HepG2 (cell line): ENCODE measurements around the gene ETV5. TPM values are rescaled to one million over a fixed set of nuclear protein-coding genes. Genes with fewer than 3 reads are reported as not detected.

Experiments used
- CAMTA2 ChIP-seq: sonication (generic); formaldehyde crosslinking; IDR thresholded peaks from 2 replicates; pipeline ENCODE4 v1.4.0; 2020; ENCODE audit warnings: mild to moderate bottlenecking, missing genetic modification reagents, borderline replicate concordance
- HNRNPH1 ChIP-seq: fragments of 200-400 bp; formaldehyde crosslinking; optimal IDR thresholded peaks from 2 replicates; pipeline ENCODE3; 2017; ENCODE audit warnings: mild to moderate bottlenecking, low read depth, low read length
- SKI ChIP-seq: fragments of 450-650 bp; IDR thresholded peaks from one replicate; pipeline ENCODE4 v1.6.1; 2018; ENCODE audit warnings: mild to moderate bottlenecking; ENCODE audit not compliant: partially characterized antibody
- TAF1 ChIP-seq: sonication (generic); formaldehyde crosslinking; IDR thresholded peaks from 2 replicates; pipeline ENCODE4 v1.4.0; 2020; ENCODE audit warnings: missing genetic modification reagents
- ZFY ChIP-seq: sonication (generic); formaldehyde crosslinking; IDR thresholded peaks from 2 replicates; pipeline ENCODE4 v1.4.0; 2020; ENCODE audit warnings: missing genetic modification reagents
- ZNF235 ChIP-seq: sonication (generic); formaldehyde crosslinking; IDR thresholded peaks from 2 replicates; pipeline ENCODE4 v1.8.1; 2023; ENCODE audit warnings: mild to moderate bottlenecking, missing genetic modification reagents, borderline replicate concordance
- ZNF335 ChIP-seq: sonication (generic); formaldehyde crosslinking; IDR thresholded peaks from 2 replicates; pipeline ENCODE4 v1.4.0; 2020; ENCODE audit warnings: missing genetic modification reagents
- ZNF501 ChIP-seq: sonication (generic); formaldehyde crosslinking; IDR thresholded peaks from 2 replicates; pipeline ENCODE4 v1.5.1; 2020; ENCODE audit warnings: mild to moderate bottlenecking, moderate library complexity, missing genetic modification reagents
- ZNF703 ChIP-seq: sonication (generic); formaldehyde crosslinking; IDR thresholded peaks from 2 replicates; pipeline ENCODE4 v1.5.1; 2020; ENCODE audit warnings: missing genetic modification reagents, mild to moderate bottlenecking, moderate library complexity, borderline replicate concordance
- ZNF790 ChIP-seq: sonication (generic); formaldehyde crosslinking; IDR thresholded peaks from 2 replicates; pipeline ENCODE4 v1.8.0; 2022; ENCODE audit warnings: missing genetic modification reagents, mild to moderate bottlenecking, borderline replicate concordance
- polyA plus RNA-seq, 8 experiments: library from polyadenylated mRNA; depleted of rRNA in 3 of 8; stranded (reverse) in 7 of 8; unstranded in 1 of 8; fragments of >200 nt; fragmentation: Illumina TruSeq in 4 of 8; extraction: Trizol in 4 of 8; gene quantifications; 2 replicates each; pipeline versions ENCODE4 v1.2.1 to v1.2.3, GENCODE V29; 2011 to 2016; ENCODE audit warnings: low read depth in 4 of 8, missing spikeins in 1 of 8, mixed read lengths in 1 of 8; ENCODE audit not compliant: insufficient read depth in 1 of 8
- total RNA-seq, 5 experiments: library from RNA; depleted of rRNA; stranded (reverse); fragments of >200 nt; fragmentation: Illumina TruSeq; extraction: Trizol; gene quantifications; 2 replicates each; pipeline ENCODE4 v1.2.3, GENCODE V29; 2016; ENCODE audit warnings: low read depth in 1 of 5
- TF ChIP-seq, protein P1 (sequence below): sonication (generic); formaldehyde crosslinking; IDR thresholded peaks from 2 replicates; pipeline ENCODE4 v1.4.0; 2020; ENCODE audit warnings: mild to moderate bottlenecking, missing genetic modification reagents
- TF ChIP-seq, protein P2 (sequence below): sonication (generic); formaldehyde crosslinking; IDR thresholded peaks from 2 replicates; pipeline ENCODE4 v1.4.0; 2020; ENCODE audit warnings: missing genetic modification reagents
- TF ChIP-seq, protein P3 (sequence below): sonication (generic); formaldehyde crosslinking; IDR thresholded peaks from 2 replicates; pipeline ENCODE4 v1.5.0; 2020; ENCODE audit warnings: missing genetic modification reagents, mild to moderate bottlenecking, borderline replicate concordance
- TF ChIP-seq, protein P4 (sequence below): sonication (generic); formaldehyde crosslinking; conservative IDR thresholded peaks from 2 replicates; pipeline ENCODE4 v1.8.1; 2023; ENCODE audit warnings: missing genetic modification reagents

Gene ETV5
- total and polyA plus RNA-seq, 2 of the 13 experiments (the other 11 are each of a cell fraction or from before 2014, with no cell fraction given), result 52.9 to 57.2 TPM

DNA sequence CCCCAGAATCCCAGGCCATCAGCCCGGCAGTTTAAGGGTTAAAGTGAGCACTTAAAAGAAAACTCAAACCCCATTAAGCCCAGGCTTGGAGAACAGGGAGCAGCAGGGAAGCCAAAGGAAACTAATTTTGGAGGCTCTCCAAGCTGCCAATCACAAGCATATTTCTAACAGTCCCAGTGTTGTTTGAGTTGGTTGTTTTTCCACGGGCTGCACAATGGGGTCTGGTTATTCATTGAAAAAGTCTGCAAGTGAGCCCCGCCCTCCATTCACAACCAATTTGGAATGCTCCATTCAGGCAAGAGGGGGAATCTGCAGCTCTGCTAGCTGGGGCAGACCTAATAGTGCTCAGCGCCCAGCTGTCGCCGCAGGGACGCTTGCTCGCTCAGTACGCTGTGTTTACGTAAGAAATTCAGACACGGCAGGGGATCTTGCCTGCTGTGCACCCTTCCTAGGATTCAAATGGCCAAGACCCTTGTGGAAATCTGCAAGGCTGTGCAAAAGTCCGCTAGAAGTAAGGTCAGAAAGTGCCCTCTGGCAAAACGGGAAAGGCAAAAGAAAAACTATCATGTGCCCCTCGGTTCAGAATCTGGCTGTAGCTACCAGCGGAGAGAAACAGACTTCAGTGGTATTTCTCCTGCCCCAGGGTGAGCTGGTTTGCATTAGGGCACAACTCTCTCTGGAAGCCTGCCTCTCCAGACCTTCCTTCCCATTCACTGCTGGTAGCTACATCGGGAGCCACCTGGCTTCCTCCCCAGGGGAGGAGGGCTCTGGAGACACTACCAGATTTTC is 11.0 kb downstream of the ETV5 start (continued):
- TF ChIP-seq, protein P1, sequence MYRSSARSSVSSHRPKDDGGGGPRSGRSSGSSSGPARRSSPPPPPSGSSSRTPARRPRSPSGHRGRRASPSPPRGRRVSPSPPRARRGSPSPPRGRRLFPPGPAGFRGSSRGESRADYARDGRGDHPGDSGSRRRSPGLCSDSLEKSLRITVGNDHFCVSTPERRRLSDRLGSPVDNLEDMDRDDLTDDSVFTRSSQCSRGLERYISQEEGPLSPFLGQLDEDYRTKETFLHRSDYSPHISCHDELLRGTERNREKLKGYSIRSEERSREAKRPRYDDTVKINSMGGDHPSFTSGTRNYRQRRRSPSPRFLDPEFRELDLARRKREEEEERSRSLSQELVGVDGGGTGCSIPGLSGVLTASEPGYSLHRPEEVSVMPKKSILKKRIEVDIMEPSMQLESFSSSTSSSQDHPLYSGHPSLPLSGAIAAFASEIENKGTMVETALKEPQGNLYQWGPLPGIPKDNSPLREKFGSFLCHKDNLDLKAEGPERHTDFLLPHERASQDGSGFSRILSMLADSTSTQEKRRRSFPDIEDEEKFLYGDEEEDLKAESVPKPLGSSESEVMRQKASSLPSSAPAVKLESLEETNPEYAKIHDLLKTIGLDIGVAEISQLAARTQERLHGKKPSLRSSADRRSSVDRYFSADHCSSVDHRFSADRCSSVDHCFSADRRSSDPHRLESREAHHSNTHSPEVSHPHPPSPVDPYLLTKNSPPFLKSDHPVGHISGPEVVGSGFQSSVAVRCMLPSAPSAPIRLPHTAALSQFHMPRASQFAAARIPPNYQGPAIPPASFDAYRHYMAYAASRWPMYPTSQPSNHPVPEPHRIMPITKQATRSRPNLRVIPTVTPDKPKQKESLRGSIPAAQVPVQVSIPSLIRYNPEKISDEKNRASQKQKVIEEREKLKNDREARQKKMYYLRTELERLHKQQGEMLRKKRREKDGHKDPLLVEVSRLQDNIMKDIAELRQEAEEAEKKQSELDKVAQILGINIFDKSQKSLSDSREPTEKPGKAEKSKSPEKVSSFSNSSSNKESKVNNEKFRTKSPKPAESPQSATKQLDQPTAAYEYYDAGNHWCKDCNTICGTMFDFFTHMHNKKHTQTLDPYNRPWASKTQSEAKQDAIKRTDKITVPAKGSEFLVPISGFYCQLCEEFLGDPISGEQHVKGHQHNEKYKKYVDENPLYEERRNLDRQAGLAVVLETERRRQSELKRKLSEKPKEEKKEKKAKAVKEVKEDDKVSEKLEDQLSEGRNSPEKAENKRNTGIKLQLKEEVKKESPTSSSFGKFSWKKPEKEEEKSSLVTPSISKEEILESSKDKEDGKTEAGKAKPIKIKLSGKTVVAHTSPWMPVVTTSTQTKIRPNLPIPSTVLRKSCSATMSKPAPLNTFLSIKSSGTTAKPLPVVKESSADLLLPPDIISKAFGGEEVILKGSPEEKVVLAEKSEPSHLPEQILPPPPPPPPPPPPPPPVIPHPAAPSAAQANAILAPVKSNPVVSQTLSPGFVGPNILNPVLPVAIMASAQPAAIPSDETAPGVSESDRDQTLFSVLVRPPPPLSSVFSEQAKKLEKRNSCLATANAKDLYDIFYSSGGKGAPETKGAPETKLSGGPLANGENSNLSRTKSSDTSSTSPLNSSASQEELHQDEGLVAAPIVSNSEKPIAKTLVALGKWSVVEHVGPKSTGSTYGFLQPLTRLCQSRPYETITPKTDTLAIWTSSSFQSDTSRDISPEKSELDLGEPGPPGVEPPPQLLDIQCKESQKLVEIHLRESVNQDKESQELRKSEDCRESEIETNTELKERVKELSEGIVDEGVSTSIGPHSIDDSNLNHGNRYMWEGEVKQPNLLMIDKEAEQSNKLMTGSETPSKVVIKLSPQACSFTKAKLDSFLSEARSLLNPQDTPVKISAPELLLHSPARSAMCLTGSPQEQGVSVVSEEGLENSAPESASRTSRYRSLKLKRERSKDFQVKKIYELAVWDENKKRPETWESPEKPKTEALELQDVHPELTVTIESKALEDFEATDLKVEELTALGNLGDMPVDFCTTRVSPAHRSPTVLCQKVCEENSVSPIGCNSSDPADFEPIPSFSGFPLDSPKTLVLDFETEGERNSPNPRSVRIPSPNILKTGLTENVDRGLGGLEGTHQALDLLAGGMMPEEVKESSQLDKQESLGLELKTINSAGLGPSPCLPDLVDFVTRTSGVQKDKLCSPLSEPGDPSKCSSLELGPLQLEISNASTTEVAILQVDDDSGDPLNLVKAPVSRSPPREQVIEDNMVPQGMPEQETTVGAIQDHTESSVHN (CRISPR knock-in tag), result no peak
- TF ChIP-seq ZNF501 (peak; percentile 36; the same call in 1 of the 2 replicates), HNRNPH1 (no peak), ZNF703 (CRISPR knock-in tag) (no peak), ZNF235 (CRISPR knock-in tag) (no peak), TAF1 (peak; percentile 66), ZNF790 (CRISPR knock-in tag) (no peak), ZNF335 (CRISPR knock-in tag) (no peak), ZFY (CRISPR knock-in tag) (no peak; the same call in 1 of the 2 replicates), SKI (peak; percentile 26), CAMTA2 (CRISPR knock-in tag) (no peak)
- TF ChIP-seq, protein P2, sequence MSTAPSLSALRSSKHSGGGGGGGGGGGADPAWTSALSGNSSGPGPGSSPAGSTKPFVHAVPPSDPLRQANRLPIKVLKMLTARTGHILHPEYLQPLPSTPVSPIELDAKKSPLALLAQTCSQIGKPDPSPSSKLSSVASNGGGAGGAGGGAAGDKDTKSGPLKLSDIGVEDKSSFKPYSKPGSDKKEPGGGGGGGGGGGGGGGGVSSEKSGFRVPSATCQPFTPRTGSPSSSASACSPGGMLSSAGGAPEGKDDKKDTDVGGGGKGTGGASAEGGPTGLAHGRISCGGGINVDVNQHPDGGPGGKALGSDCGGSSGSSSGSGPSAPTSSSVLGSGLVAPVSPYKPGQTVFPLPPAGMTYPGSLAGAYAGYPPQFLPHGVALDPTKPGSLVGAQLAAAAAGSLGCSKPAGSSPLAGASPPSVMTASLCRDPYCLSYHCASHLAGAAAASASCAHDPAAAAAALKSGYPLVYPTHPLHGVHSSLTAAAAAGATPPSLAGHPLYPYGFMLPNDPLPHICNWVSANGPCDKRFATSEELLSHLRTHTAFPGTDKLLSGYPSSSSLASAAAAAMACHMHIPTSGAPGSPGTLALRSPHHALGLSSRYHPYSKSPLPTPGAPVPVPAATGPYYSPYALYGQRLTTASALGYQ, result peak; percentile 62; the same call in 1 of the 2 replicates
- TF ChIP-seq, protein P3, sequence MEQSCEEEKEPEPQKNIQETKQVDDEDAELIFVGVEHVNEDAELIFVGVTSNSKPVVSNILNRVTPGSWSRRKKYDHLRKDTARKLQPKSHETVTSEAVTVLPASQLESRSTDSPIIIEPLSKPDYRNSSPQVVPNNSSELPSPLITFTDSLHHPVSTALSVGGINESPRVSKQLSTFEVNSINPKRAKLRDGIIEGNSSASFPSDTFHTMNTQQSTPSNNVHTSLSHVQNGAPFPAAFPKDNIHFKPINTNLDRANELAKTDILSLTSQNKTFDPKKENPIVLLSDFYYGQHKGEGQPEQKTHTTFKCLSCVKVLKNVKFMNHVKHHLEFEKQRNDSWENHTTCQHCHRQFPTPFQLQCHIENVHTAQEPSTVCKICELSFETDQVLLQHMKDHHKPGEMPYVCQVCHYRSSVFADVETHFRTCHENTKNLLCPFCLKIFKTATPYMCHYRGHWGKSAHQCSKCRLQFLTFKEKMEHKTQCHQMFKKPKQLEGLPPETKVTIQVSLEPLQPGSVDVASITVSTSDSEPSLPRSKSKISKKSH (CRISPR knock-in tag), result no peak
- TF ChIP-seq, protein P4, sequence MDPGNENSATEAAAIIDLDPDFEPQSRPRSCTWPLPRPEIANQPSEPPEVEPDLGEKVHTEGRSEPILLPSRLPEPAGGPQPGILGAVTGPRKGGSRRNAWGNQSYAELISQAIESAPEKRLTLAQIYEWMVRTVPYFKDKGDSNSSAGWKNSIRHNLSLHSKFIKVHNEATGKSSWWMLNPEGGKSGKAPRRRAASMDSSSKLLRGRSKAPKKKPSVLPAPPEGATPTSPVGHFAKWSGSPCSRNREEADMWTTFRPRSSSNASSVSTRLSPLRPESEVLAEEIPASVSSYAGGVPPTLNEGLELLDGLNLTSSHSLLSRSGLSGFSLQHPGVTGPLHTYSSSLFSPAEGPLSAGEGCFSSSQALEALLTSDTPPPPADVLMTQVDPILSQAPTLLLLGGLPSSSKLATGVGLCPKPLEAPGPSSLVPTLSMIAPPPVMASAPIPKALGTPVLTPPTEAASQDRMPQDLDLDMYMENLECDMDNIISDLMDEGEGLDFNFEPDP (CRISPR knock-in tag), result no peak
